ENCODE measurements around the gene PACSIN1. TPM values are rescaled to one million over a fixed set of nuclear protein-coding genes. Genes with fewer than 3 reads are reported as not detected.

Gene PACSIN1
- total RNA-seq, 1 experiment from 2014 or later: not detected

GRCh38 chr6:34556031-34556471, 90.2 kb downstream of the PACSIN1 start, which contains the start of gene SPDEF:
TSS of gene SPDEF (minus strand) at chr6:34556329. CDS start at chr6:34544455, 11,874 bp downstream.
- Histone ChIP-seq H3K36me3 (no peaks in the 10 kb centered on the region), H3K4me3 (no peak within 1 kb of the TSS), H3K27me3 (no peaks in the 10 kb centered on the region), H3K9me3 (no peaks in the 10 kb centered on the region)
- no peak for DNase-seq

GRCh38 chr6:34556493-34556892, 90.6 kb downstream of the PACSIN1 start:
- H3K4me3 ChIP-seq: no peak overlapping the region
- no peak for DNase-seq
- H3K36me3 ChIP-seq: no peaks in the 10 kb centered on the region
- no peaks in the 10 kb centered on the region for H3K9me3 ChIP-seq
- H3K27me3 ChIP-seq: no peaks in the 10 kb centered on the region

- no peak overlapping the region for H3K4me3 ChIP-seq
- no peak for DNase-seq
- no peaks in the 10 kb centered on the region for H3K27me3 ChIP-seq
Observed at GRCh38 chr6:34557228-34557627, 91.4 kb downstream of the PACSIN1 start.

GRCh38 chr6:34558172-34558714, 92.4 kb downstream of the PACSIN1 start:
- Histone ChIP-seq H3K36me3 (no peaks in the 10 kb centered on the region), H3K27me3 (no peaks in the 10 kb centered on the region), H3K9me3 (no peaks in the 10 kb centered on the region), H3K4me3 (no peak overlapping the region)
- DNase-seq: no peak

More at GRCh38 chr6:34557228-34557627, 91.4 kb downstream of the PACSIN1 start:
- no peaks in the 10 kb centered on the region for H3K36me3 ChIP-seq
- H3K9me3 ChIP-seq: no peaks in the 10 kb centered on the region

- no peak for DNase-seq
- no peaks in the 10 kb centered on the region for H3K9me3 ChIP-seq
- H3K4me3 ChIP-seq: no peak overlapping the region
- no peaks in the 10 kb centered on the region for H3K36me3 ChIP-seq
- no peaks in the 10 kb centered on the region for H3K27me3 ChIP-seq
Observed at GRCh38 chr6:34559651-34560365, 93.9 kb downstream of the PACSIN1 start.

- no peaks in the 10 kb centered on the region for H3K9me3 ChIP-seq
- no peak overlapping the region for H3K4me3 ChIP-seq
- no peaks in the 10 kb centered on the region for H3K36me3 ChIP-seq
- H3K27me3 ChIP-seq: no peaks in the 10 kb centered on the region
- DNase-seq: no peak
Observed at GRCh38 chr6:34560366-34561226, 94.7 kb downstream of the PACSIN1 start.

- H3K27me3 ChIP-seq: no peaks in the 10 kb centered on the region
- no peaks in the 10 kb centered on the region for H3K9me3 ChIP-seq
- H3K4me3 ChIP-seq: no peak overlapping the region
- no peak for DNase-seq
- no peaks in the 10 kb centered on the region for H3K36me3 ChIP-seq
Observed at GRCh38 chr6:34561227-34561530, 95.3 kb downstream of the PACSIN1 start.

GRCh38 chr6:34562350-34562749, 96.5 kb downstream of the PACSIN1 start:
- no peaks in the 10 kb centered on the region for H3K9me3 ChIP-seq
- no peaks in the 10 kb centered on the region for H3K27me3 ChIP-seq
- H3K4me3 ChIP-seq: no peak overlapping the region
- DNase-seq: no peak
- H3K36me3 ChIP-seq: no peaks in the 10 kb centered on the region

GRCh38 chr6:34562861-34563512, 97.1 kb downstream of the PACSIN1 start:
- DNase-seq: no peak
- Histone ChIP-seq H3K4me3 (no peak overlapping the region), H3K9me3 (no peaks in the 10 kb centered on the region), H3K36me3 (no peaks in the 10 kb centered on the region), H3K27me3 (no peaks in the 10 kb centered on the region)

GRCh38 chr6:34563513-34563870, 97.6 kb downstream of the PACSIN1 start:
- H3K36me3 ChIP-seq: no peaks in the 10 kb centered on the region
- H3K4me3 ChIP-seq: no peak overlapping the region
- no peaks in the 10 kb centered on the region for H3K27me3 ChIP-seq
- DNase-seq: no peak
- no peaks in the 10 kb centered on the region for H3K9me3 ChIP-seq

GRCh38 chr6:34564181-34564580, 98.3 kb downstream of the PACSIN1 start:
- H3K36me3 ChIP-seq: no peaks in the 10 kb centered on the region
- H3K9me3 ChIP-seq: no peaks in the 10 kb centered on the region
- no peak overlapping the region for H3K4me3 ChIP-seq
- DNase-seq: no peak
- H3K27me3 ChIP-seq: no peaks in the 10 kb centered on the region

- Histone ChIP-seq H3K4me3 (no peak overlapping the region), H3K9me3 (no peaks in the 10 kb centered on the region), H3K36me3 (no peaks in the 10 kb centered on the region), H3K27me3 (no peaks in the 10 kb centered on the region)
- no peak for DNase-seq
Observed at GRCh38 chr6:34565722-34566137, 99.9 kb downstream of the PACSIN1 start.

- no peaks in the 10 kb centered on the region for H3K36me3 ChIP-seq
- DNase-seq: no peak
- no peaks in the 10 kb centered on the region for H3K27me3 ChIP-seq
- no peak overlapping the region for H3K4me3 ChIP-seq
- no peaks in the 10 kb centered on the region for H3K9me3 ChIP-seq
Observed at GRCh38 chr6:34566830-34567546, 101.1 kb downstream of the PACSIN1 start.

- no peak for DNase-seq
- no peak overlapping the region for H3K4me3 ChIP-seq
- no peaks in the 10 kb centered on the region for H3K36me3 ChIP-seq
- no peaks in the 10 kb centered on the region for H3K27me3 ChIP-seq
- no peaks in the 10 kb centered on the region for H3K9me3 ChIP-seq
Observed at GRCh38 chr6:34568341-34569201, 102.7 kb downstream of the PACSIN1 start.

- Histone ChIP-seq H3K9me3 (no peaks in the 10 kb centered on the region), H3K27me3 (no peaks in the 10 kb centered on the region), H3K4me3 (no peak overlapping the region), H3K36me3 (no peaks in the 10 kb centered on the region)
- DNase-seq: no peak
Observed at GRCh38 chr6:34569361-34569973, 103.6 kb downstream of the PACSIN1 start.
